ENCODE measurements around the gene PRR19. TPM values are rescaled to one million over a fixed set of nuclear protein-coding genes. Genes with fewer than 3 reads are reported as not detected.

Gene PRR19
- total RNA-seq, 1 experiment from 2014 or later = 1.9 TPM

- DNase-seq = peak; percentile 99 to 100
- Histone ChIP-seq H3K27ac (peak overlapping the region; percentile 100), H3K4me1 (peaks cover 9% of the 10 kb centered on the region; the same call in 1 of the 2 replicates), H3K36me3 (no peaks in the 10 kb centered on the region), H3K9me3 (replicated peaks) (no peaks in the 10 kb centered on the region), H3K27me3 (no peaks in the 10 kb centered on the region), H3K4me3 (peak overlapping the region; percentile 94)
Measured at GRCh38 chr19:42268142-42268703, 33.7 kb upstream of the PRR19 start.

GRCh38 chr19:42268704-42269477 lies 33.0 kb upstream of the PRR19 start, which contains the start of gene CIC:
TSS of gene CIC (plus strand) at chr19:42269252. CDS start at chr19:42271784, 2,532 bp downstream.
- H3K9me3 ChIP-seq (replicated peaks) = no peaks in the 10 kb centered on the region
- no peaks in the 10 kb centered on the region for H3K36me3 ChIP-seq
- peak within 1 kb of the TSS; percentile 100 for H3K27ac ChIP-seq
- H3K4me3 ChIP-seq = peak within 1 kb of the TSS; percentile 94
- peak; percentile 99 to 100 for DNase-seq
- H3K27me3 ChIP-seq = no peaks in the 10 kb centered on the region
- peaks cover 9% of the 10 kb centered on the region; the same call in 1 of the 2 replicates for H3K4me1 ChIP-seq

GRCh38 chr19:42269478-42270345 lies 32.2 kb upstream of the PRR19 start:
- no peaks in the 10 kb centered on the region for H3K27me3 ChIP-seq
- H3K4me3 ChIP-seq = peak overlapping the region; percentile 94
- H3K27ac ChIP-seq = no peak overlapping the region
- 0 out of 2 replicates have a peak, but pooled peaks cover 3% of the 10 kb centered on the region for H3K36me3 ChIP-seq
- no peak for DNase-seq
- H3K9me3 ChIP-seq (replicated peaks) = no peaks in the 10 kb centered on the region
- peaks cover 9% of the 10 kb centered on the region; the same call in 1 of the 2 replicates for H3K4me1 ChIP-seq

GRCh38 chr19:42270346-42271044 lies 31.4 kb upstream of the PRR19 start:
- no peak overlapping the region for H3K27ac ChIP-seq
- DNase-seq = no peak

GRCh38 chr19:42271045-42271419 lies 30.9 kb upstream of the PRR19 start:
- Histone ChIP-seq H3K4me3 (no peak overlapping the region), H3K4me1 (peaks cover 9% of the 10 kb centered on the region; the same call in 1 of the 2 replicates), H3K27me3 (no peaks in the 10 kb centered on the region), H3K36me3 (0 out of 2 replicates have a peak, but pooled peaks cover 5% of the 10 kb centered on the region), H3K9me3 (replicated peaks) (no peaks in the 10 kb centered on the region), H3K27ac (no peak overlapping the region)
- no peak for DNase-seq

More at GRCh38 chr19:42270346-42271044, 31.4 kb upstream of the PRR19 start:
- H3K36me3 ChIP-seq = 0 out of 2 replicates have a peak, but pooled peaks cover 5% of the 10 kb centered on the region
- peak overlapping the region; percentile 94 for H3K4me3 ChIP-seq
- H3K4me1 ChIP-seq = peaks cover 9% of the 10 kb centered on the region; the same call in 1 of the 2 replicates
- no peaks in the 10 kb centered on the region for H3K27me3 ChIP-seq
- no peaks in the 10 kb centered on the region for H3K9me3 ChIP-seq (replicated peaks)

GRCh38 chr19:42271861-42272534 lies 29.9 kb upstream of the PRR19 start:
- Histone ChIP-seq H3K4me1 (peaks cover 9% of the 10 kb centered on the region; the same call in 1 of the 2 replicates), H3K27ac (no peak overlapping the region), H3K36me3 (0 out of 2 replicates have a peak, but pooled peaks cover 5% of the 10 kb centered on the region), H3K27me3 (no peaks in the 10 kb centered on the region), H3K4me3 (no peak overlapping the region), H3K9me3 (replicated peaks) (no peaks in the 10 kb centered on the region)
- DNase-seq = no peak

- H3K27ac ChIP-seq = no peak overlapping the region
- H3K4me3 ChIP-seq = no peak overlapping the region
- peaks cover 9% of the 10 kb centered on the region for H3K4me1 ChIP-seq
- no peaks in the 10 kb centered on the region for H3K27me3 ChIP-seq
- no peak for DNase-seq
- H3K36me3 ChIP-seq = 0 out of 2 replicates have a peak, but pooled peaks cover 5% of the 10 kb centered on the region
- no peaks in the 10 kb centered on the region for H3K9me3 ChIP-seq (replicated peaks)
Measured at GRCh38 chr19:42272535-42272897, 29.4 kb upstream of the PRR19 start.

GRCh38 chr19:42272989-42273406 lies 28.9 kb upstream of the PRR19 start:
- 0 out of 2 replicates have a peak, but pooled peaks cover 5% of the 10 kb centered on the region for H3K36me3 ChIP-seq
- no peak overlapping the region for H3K4me3 ChIP-seq

GRCh38 chr19:42273407-42274064 lies 28.4 kb upstream of the PRR19 start:
- Histone ChIP-seq H3K4me3 (no peak overlapping the region), H3K27me3 (no peaks in the 10 kb centered on the region), H3K9me3 (replicated peaks) (no peaks in the 10 kb centered on the region), H3K27ac (no peak overlapping the region), H3K36me3 (0 out of 2 replicates have a peak, but pooled peaks cover 5% of the 10 kb centered on the region), H3K4me1 (peaks cover 18% of the 10 kb centered on the region)
- no peak for DNase-seq

More at GRCh38 chr19:42272989-42273406, 28.9 kb upstream of the PRR19 start:
- no peaks in the 10 kb centered on the region for H3K27me3 ChIP-seq
- no peak overlapping the region for H3K27ac ChIP-seq
- peaks cover 13% of the 10 kb centered on the region for H3K4me1 ChIP-seq
- no peaks in the 10 kb centered on the region for H3K9me3 ChIP-seq (replicated peaks)
- no peak for DNase-seq

GRCh38 chr19:42274065-42274682 lies 27.8 kb upstream of the PRR19 start:
- no peaks in the 10 kb centered on the region for H3K27me3 ChIP-seq
- H3K4me3 ChIP-seq = no peak overlapping the region
- H3K9me3 ChIP-seq (replicated peaks) = no peaks in the 10 kb centered on the region
- 0 out of 2 replicates have a peak, but pooled peaks cover 5% of the 10 kb centered on the region for H3K36me3 ChIP-seq
- peaks cover 25% of the 10 kb centered on the region for H3K4me1 ChIP-seq
- no peak for DNase-seq
- H3K27ac ChIP-seq = no peak overlapping the region

GRCh38 chr19:42275103-42275502 lies 26.8 kb upstream of the PRR19 start:
- H3K4me1 ChIP-seq = peaks cover 25% of the 10 kb centered on the region
- H3K36me3 ChIP-seq = 0 out of 2 replicates have a peak, but pooled peaks cover 5% of the 10 kb centered on the region
- H3K4me3 ChIP-seq = no peak overlapping the region
- DNase-seq = no peak
- H3K27me3 ChIP-seq = no peaks in the 10 kb centered on the region
- no peak overlapping the region for H3K27ac ChIP-seq
- H3K9me3 ChIP-seq (replicated peaks) = no peaks in the 10 kb centered on the region

GRCh38 chr19:42275517-42275916 lies 26.4 kb upstream of the PRR19 start:
- H3K9me3 ChIP-seq (replicated peaks) = no peaks in the 10 kb centered on the region
- H3K27ac ChIP-seq = no peak overlapping the region
- peaks cover 21% of the 10 kb centered on the region for H3K4me1 ChIP-seq
- H3K36me3 ChIP-seq = 0 out of 2 replicates have a peak, but pooled peaks cover 5% of the 10 kb centered on the region
- no peak for DNase-seq
- no peak overlapping the region for H3K4me3 ChIP-seq
- H3K27me3 ChIP-seq = no peaks in the 10 kb centered on the region

- DNase-seq = no peak
- Histone ChIP-seq H3K9me3 (replicated peaks) (no peaks in the 10 kb centered on the region), H3K4me1 (peaks cover 22% of the 10 kb centered on the region), H3K27ac (no peak overlapping the region), H3K36me3 (0 out of 2 replicates have a peak, but pooled peaks cover 5% of the 10 kb centered on the region), H3K27me3 (no peaks in the 10 kb centered on the region), H3K4me3 (no peak overlapping the region)
Measured at GRCh38 chr19:42276284-42276683, 25.6 kb upstream of the PRR19 start.
